Lung (tissue), 12 donors: ENCODE data around the gene RNF150. TPM values are rescaled to one million over a fixed set of nuclear protein-coding genes. Genes with fewer than 3 reads are reported as not detected.
A peak's percentile ranks its signal among the peaks of the same experiment; 100 is the strongest.

Source experiments
- ATAC-seq: fragments of 200-7000 bp; cut with Tn5 transposase; one replicate; pipeline ENCODE4 v1.9.1; 2020; ENCODE audit warnings: moderate number of reproducible peaks; ENCODE audit not compliant: insufficient read depth, low FRiP score
- DNase-seq, 3 donors: peaks; one replicate each; pipeline ENCODE4 v3.0.0-alpha.2; 2013 to 2017
- H3K27ac ChIP-seq, 2 donors: one replicate each; pipeline ENCODE4 v1.5.1; 2013; ENCODE audit warnings: mild to moderate bottlenecking in 2 of 2, moderate library complexity in 2 of 2, control low read depth in 1 of 2, inconsistent platforms in 1 of 2, low read depth in 1 of 2, low read length in 1 of 2
- H3K27me3 ChIP-seq, 3 donors: one replicate each; pipeline ENCODE4 v1.5.1; 2013; ENCODE audit warnings: low read length in 2 of 3; ENCODE audit not compliant: control insufficient read depth in 3 of 3, insufficient read depth in 3 of 3
- H3K36me3 ChIP-seq, 4 donors: one replicate each; pipeline ENCODE4 v1.5.1; 2013; ENCODE audit warnings: low read length in 4 of 4, mild to moderate bottlenecking in 1 of 4, moderate library complexity in 1 of 4; ENCODE audit not compliant: control insufficient read depth in 4 of 4, insufficient read depth in 4 of 4
- H3K4me1 ChIP-seq, 5 donors: one replicate each; pipeline ENCODE4 v1.5.1; 2013; ENCODE audit warnings: low read length in 5 of 5, mild to moderate bottlenecking in 2 of 5, moderate library complexity in 1 of 5; ENCODE audit not compliant: control insufficient read depth in 5 of 5, insufficient read depth in 5 of 5
- H3K4me3 ChIP-seq: one replicate; pipeline ENCODE4 v1.5.1; 2013; ENCODE audit warnings: mild to moderate bottlenecking, control low read depth, moderate library complexity
- H3K9ac ChIP-seq, 2 donors: one replicate each; pipeline ENCODE4 v1.5.1; 2013; ENCODE audit warnings: low read length in 2 of 2, control low read depth in 1 of 2; ENCODE audit not compliant: insufficient read depth in 1 of 2
- H3K9me3 ChIP-seq, 4 donors: one replicate each; pipeline ENCODE4 v1.5.1; 2013; ENCODE audit warnings: low read length in 3 of 4, mild to moderate bottlenecking in 1 of 4, moderate library complexity in 1 of 4; ENCODE audit not compliant: control insufficient read depth in 4 of 4, insufficient read depth in 3 of 4
- CTCF ChIP-seq: IDR thresholded peaks from 2 replicates; pipeline ENCODE4 v1.5.1; 2012; ENCODE audit warnings: mild to moderate bottlenecking; ENCODE audit errors: control extremely low read depth, extremely low read depth
- WGBS, 2 donors: extraction: QIAGEN DNeasy Blood & Tissue Kit; methylation state at CpG; one replicate each; pipeline ENCODE4 v1.1.7; 2013; 5-methylcytosine and 5-hydroxymethylcytosine counted together
- polyA plus RNA-seq, 2 donors: library from polyadenylated mRNA; stranded (reverse); fragments of 200-250 nt; gene quantifications; one replicate each; pipeline ENCODE4 v1.2.1, GENCODE V29; 2013
- total RNA-seq, 2 donors: library from RNA; depleted of rRNA in 1 of 2; stranded (reverse); fragments of >200 nt in 1 of 2; gene quantifications; one replicate each; pipeline ENCODE4 v1.2.1, GENCODE V29; 2014 to 2021
- donor health status: control.
- donor health status: control.
- donor health status: Bipolar disorder and iron deficiency.
- donor health status: healthy.
- donor health status: DM: yes; HTN: yes; CAD: no.

The RNF150 gene
- total and polyA plus RNA-seq, 4 donors: 0.18 to 19.3 (median 2.1) TPM

- H3K4me1 ChIP-seq: peaks cover 0 to 7% (median 0%) of the 10 kb centered on the region in 5 donors
- H3K36me3 ChIP-seq: peaks cover 0 to 5% (median 0%) of the 10 kb centered on the region in 4 donors
- no peak overlapping the region for H3K9ac ChIP-seq
- WGBS, 2 donors: 53 to 65% methylated on average over 4 of the region's 4 CpGs
- DNase-seq (peak; percentile 47 to 74 (median 71)), ATAC-seq (peak; percentile 58)
- no peak overlapping the region for H3K4me3 ChIP-seq
- H3K9me3 ChIP-seq: peaks cover 0 to 6% (median 3%) of the 10 kb centered on the region in 4 donors
- no peak overlapping the region for H3K27ac ChIP-seq
- no peaks in the 10 kb centered on the region for H3K27me3 ChIP-seq
- TF ChIP-seq CTCF: peak; percentile 47
These were observed 248.7 kb downstream of the RNF150 start for GRCh38 chr4:140884431-140885058.

GRCh38 chr4:140877781-140878180 lies 255.5 kb downstream of the RNF150 start:
- Histone ChIP-seq H3K9ac (no peak overlapping the region), H3K36me3 (peaks cover 0 to 5% (median 0%) of the 10 kb centered on the region in 4 donors), H3K9me3 (peaks cover 0 to 3% (median 0%) of the 10 kb centered on the region in 4 donors), H3K4me1 (peaks cover 0 to 28% (median 8%) of the 10 kb centered on the region in 5 donors), H3K27me3 (no peaks in the 10 kb centered on the region), H3K4me3 (no peak overlapping the region), H3K27ac (no peak overlapping the region)
- DNase-seq (no peak), ATAC-seq (no peak)
- TF ChIP-seq CTCF: no peak

GRCh38 chr4:140876615-140877364 lies 256.5 kb downstream of the RNF150 start:
- peaks cover 0 to 33% (median 8%) of the 10 kb centered on the region in 5 donors for H3K4me1 ChIP-seq
- 86 to 87% methylated on average over 3 of the region's 3 CpGs for WGBS, 2 donors
- ATAC-seq (no peak), DNase-seq (peak in 2 of 3 donors; percentile 90)
- peaks cover 0 to 3% (median 0%) of the 10 kb centered on the region in 4 donors for H3K9me3 ChIP-seq
- H3K27me3 ChIP-seq: no peaks in the 10 kb centered on the region
- H3K27ac ChIP-seq: no peak overlapping the region
- H3K9ac ChIP-seq: no peak overlapping the region
- H3K4me3 ChIP-seq: no peak overlapping the region
- TF ChIP-seq CTCF: no peak
- H3K36me3 ChIP-seq: peaks cover 0 to 5% (median 0%) of the 10 kb centered on the region in 4 donors
